Heart right ventricle (tissue), 16 donors: Measurements from ENCODE around the gene TOP1. TPM values are rescaled to one million over a fixed set of nuclear protein-coding genes. Genes with fewer than 3 reads are reported as not detected.
A peak's percentile ranks its signal among the peaks of the same experiment; 100 is the strongest.

Experiments
- ATAC-seq, 8 donors: fragments of 200-7000 bp; cut with Tn5 transposase; one replicate each; pipeline ENCODE4 v1.9.1; 2020; ENCODE audit warnings: mild to moderate bottlenecking in 8 of 8, moderate library complexity in 8 of 8, moderate number of reproducible peaks in 1 of 8
- DNase-seq, 2 donors: peaks; one replicate each; pipeline ENCODE4 v3.0.0-alpha.2; 2020
- H3K27ac ChIP-seq, 10 donors: fragments of 200-600 bp; sonication (generic) in 2 of 10; one replicate each; pipeline versions ENCODE4 v1.5.0 to v1.8.0; 2020 to 2022; ENCODE audit warnings: mild to moderate bottlenecking in 3 of 10
- H3K27me3 ChIP-seq, 7 donors: fragments of 200-600 bp; one replicate each; pipeline ENCODE4 v1.8.0; 2021 to 2022; ENCODE audit warnings: mild to moderate bottlenecking in 2 of 7
- H3K36me3 ChIP-seq, 9 donors: fragments of 200-600 bp; sonication (generic) in 1 of 9; one replicate each; pipeline versions ENCODE4 v1.5.0 to v1.8.0; 2020 to 2022; ENCODE audit warnings: mild to moderate bottlenecking in 2 of 9
- H3K4me1 ChIP-seq, 9 donors: fragments of 200-600 bp; sonication (generic) in 1 of 9; one replicate each; pipeline versions ENCODE4 v1.5.0 to v1.8.0; 2020 to 2022; ENCODE audit warnings: mild to moderate bottlenecking in 4 of 9
- H3K4me3 ChIP-seq, 10 donors: fragments of 200-600 bp; sonication (generic) in 2 of 10; one replicate each; pipeline versions ENCODE4 v1.5.0 to v1.8.0; 2020 to 2022; ENCODE audit warnings: mild to moderate bottlenecking in 7 of 10, moderate library complexity in 2 of 10
- H3K9me3 ChIP-seq, 11 donors: fragments of 200-600 bp in 10 of 11; sonication (generic) in 2 of 11; one replicate each; pipeline versions ENCODE4 v1.5.0 to v1.8.0; 2013 to 2022; ENCODE audit warnings: mild to moderate bottlenecking in 2 of 11, control low read depth in 1 of 11, moderate library complexity in 1 of 11
- CTCF ChIP-seq, 9 donors: fragments of 200-600 bp; sonication (generic) in 2 of 9; IDR thresholded peaks; one replicate each; pipeline versions ENCODE4 v1.5.0 to v1.8.0; 2021 to 2022; ENCODE audit warnings: antibody characterized with exemption in 9 of 9, mild to moderate bottlenecking in 5 of 9, moderate library complexity in 1 of 9
- WGBS, 2 donors: extraction: QIAGEN DNeasy Blood & Tissue Kit; methylation state at CpG; one replicate each; pipeline ENCODE4 v1.1.7; 2013; ENCODE audit warnings: inconsistent platforms in 1 of 2; 5-methylcytosine and 5-hydroxymethylcytosine counted together
- intact Hi-C, 10 donors: fragments of 100-400 bp; cut with DNase I; formaldehyde crosslinking; loops; one replicate each; pipeline versions ENCODE4 v1.11.1 to v1.14.2; 2022
- polyA plus RNA-seq, 2 donors: library from polyadenylated mRNA; stranded (reverse); fragments of 200-250 nt; gene quantifications; one replicate each; pipeline ENCODE4 v1.2.3, GENCODE V29; 2013
- total RNA-seq, 10 donors: library from RNA; stranded (reverse); fragmentation: NEBNext Ultra II Directional in 3 of 10; extraction: Animal tissue kit (Norgen Biotek cat#: 25700) in 3 of 10; gene quantifications; one replicate each; pipeline versions ENCODE4 v1.2.1 to v1.2.4, GENCODE V29; 2021 to 2023
- donor health status: Arrhythmogenic right ventricular cardiomyopathy.
- donor health status: ischemic (EF 13 %, LVEDD 7.1; RV severe dilation, severe dysfunction).
- donor health status: healthy with polysubstance abuse.
- donor health status: DM: no; HTN: yes; CAD: no.
- donor health status: DM: no; HTN: no; CAD: no.
- donor health status: ischemic (EF 25% LVEDD 6.9; RV normal size, moderate dysfunction).
- donor health status: ischemic (EF 25% LVEDD 5.7; RV mildly dilated, moderate dysfunction).
- donor health status: healthy.
- donor health status: DM: yes; HTN: yes; CAD: no.
- donor health status: Ischemic cardiomyopathy.
- donor health status: ischemic (EF 35%, LVEDD 5.7; RV mildly dilated, moderate dysfunction).
- donor health status: nonischemic (EF 11% LVEDD 7.7; RV severe dilation, severe dysfunction).
- donor health status: DM: yes; HTN: yes; CAD: no.
- donor health status: PGD.
- donor health status: ischemic (EF 29% LVEDD 5.4; RV normal size, mild dysfunction).
- donor health status: nonischemic (EF 23%, LVEDD 6.1; RV moderate dilation, normal function).

TOP1 gene
- total and polyA plus RNA-seq, 12 donors: 13.5 to 28.3 (median 23.1) TPM

- H3K27ac ChIP-seq: no peak overlapping the region
- ATAC-seq (no peak), DNase-seq (no peak)
- H3K4me1 ChIP-seq: peaks cover 2 to 14% (median 8%) of the 10 kb centered on the region in 9 donors
- 97% methylated on average over 3 of the region's 3 CpGs for WGBS, 2 donors
- no peak overlapping the region for H3K4me3 ChIP-seq
- no peak for TF ChIP-seq CTCF (IDR thresholded peaks at IDR 0.05)
- no peaks in the 10 kb centered on the region for H3K27me3 ChIP-seq
- intact Hi-C loops: loop anchor here in 1 of 10 donors (5.0 kb wide), 1 partner anchor 200 kb away; no protein-coding TSS in a partner anchor
- H3K9me3 ChIP-seq: no peaks in the 10 kb centered on the region
- H3K36me3 ChIP-seq: peaks cover 9 to 100% (median 88%) of the 10 kb centered on the region in 9 donors
These were observed 138.5 kb downstream of the TOP1 start for GRCh38 chr20:41167118-41167470.

GRCh38 chr20:41167481-41168253 lies 139.0 kb downstream of the TOP1 start:
- ATAC-seq (no peak), DNase-seq (no peak)
- peaks cover 5 to 17% (median 11%) of the 10 kb centered on the region in 9 donors for H3K4me1 ChIP-seq
- no peaks in the 10 kb centered on the region for H3K27me3 ChIP-seq
- TF ChIP-seq CTCF (IDR thresholded peaks at IDR 0.05): no peak
- H3K9me3 ChIP-seq: no peaks in the 10 kb centered on the region
- no peak overlapping the region for H3K4me3 ChIP-seq
- 89 to 91% methylated on average over 11 of the region's 11 CpGs for WGBS, 2 donors
- no peak overlapping the region for H3K27ac ChIP-seq
- peaks cover 9 to 99% (median 85%) of the 10 kb centered on the region in 9 donors for H3K36me3 ChIP-seq
- intact Hi-C loops: loop anchor here in 1 of 10 donors (5.0 kb wide), 1 partner anchor 200 kb away; no protein-coding TSS in a partner anchor

GRCh38 chr20:41168281-41169161 lies 139.9 kb downstream of the TOP1 start:
- Histone ChIP-seq H3K4me1 (peaks cover 12 to 25% (median 19%) of the 10 kb centered on the region in 9 donors), H3K4me3 (no peak overlapping the region), H3K27me3 (no peaks in the 10 kb centered on the region), H3K36me3 (peaks cover 9 to 99% (median 80%) of the 10 kb centered on the region in 9 donors), H3K27ac (peak overlapping the region in 2 of 10 donors; percentile 6 to 13), H3K9me3 (no peaks in the 10 kb centered on the region)
- intact Hi-C loops: loop anchor here in 1 of 10 donors (5.0 kb wide), 1 partner anchor 201 kb away; no protein-coding TSS in a partner anchor
- ATAC-seq (no peak), DNase-seq (no peak)
- TF ChIP-seq CTCF (IDR thresholded peaks at IDR 0.05): no peak
- 94 to 95% methylated on average over 10 of the region's 10 CpGs for WGBS, 2 donors

GRCh38 chr20:41169162-41169690 lies 140.6 kb downstream of the TOP1 start:
- H3K4me1 ChIP-seq: peaks cover 13 to 32% (median 26%) of the 10 kb centered on the region in 9 donors
- 89 to 94% methylated on average over 9 of the region's 9 CpGs for WGBS, 2 donors
- H3K9me3 ChIP-seq: no peaks in the 10 kb centered on the region
- H3K27me3 ChIP-seq: no peaks in the 10 kb centered on the region
- peak overlapping the region in 3 of 10 donors; percentile 5 to 90 (median 18) for H3K27ac ChIP-seq
- DNase-seq: no peak
- intact Hi-C loops: loop anchor here in 1 of 10 donors (5.0 kb wide), 1 partner anchor 202 kb away; no protein-coding TSS in a partner anchor
- no peak for ATAC-seq
- H3K4me3 ChIP-seq: no peak overlapping the region
- TF ChIP-seq CTCF (IDR thresholded peaks at IDR 0.05): no peak
- H3K36me3 ChIP-seq: peaks cover 9 to 99% (median 79%) of the 10 kb centered on the region in 9 donors
